ENCODE results near the gene PDHA2.

Gene PDHA2

DNA sequence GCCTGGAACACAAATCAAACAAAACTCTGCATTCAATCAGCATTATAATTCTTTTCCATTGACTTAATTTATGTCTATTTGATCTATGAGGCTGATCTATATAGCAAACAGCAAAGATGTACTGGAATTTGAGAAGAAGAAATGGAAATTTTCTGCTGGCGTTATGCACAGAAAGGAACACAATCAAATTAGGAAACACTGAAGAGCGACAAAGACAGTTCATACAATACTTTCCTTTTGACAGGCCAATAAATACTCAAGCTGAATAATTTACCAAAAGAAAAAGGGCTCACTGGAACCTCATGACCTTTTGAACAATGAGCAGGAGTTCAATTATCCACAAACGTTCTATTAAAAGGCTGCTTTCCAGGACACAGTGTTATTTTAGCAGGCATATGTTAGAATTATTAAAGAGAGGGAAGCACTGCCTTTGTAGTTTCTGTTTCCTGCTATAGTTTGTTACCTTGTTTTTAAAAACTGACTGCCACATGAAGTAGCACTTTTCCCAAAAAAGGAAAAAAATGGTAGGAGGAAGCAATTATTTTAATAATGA is 8.1 kb downstream of the PDHA2 start:
- TF ChIP-seq RARB (CRISPR knock-in tag; IDR thresholded peaks at IDR 0.05) (no peak), ZNF70 (CRISPR knock-in tag; IDR thresholded peaks at IDR 0.05) (no peak), ESRRG (CRISPR knock-in tag; IDR thresholded peaks at IDR 0.05) (no peak), ISL1 (CRISPR knock-in tag; IDR thresholded peaks at IDR 0.05) (peak; percentile 54; the same call in 1 of the 2 replicates), SNAI2 (CRISPR knock-in tag; IDR thresholded peaks at IDR 0.05) (no peak), TCF4 (CRISPR knock-in tag; IDR thresholded peaks at IDR 0.05; ENCODE audit: borderline replicate concordance) (no peak), ZFP3 (CRISPR knock-in tag; IDR thresholded peaks at IDR 0.05) (no peak), ZC3H10 (CRISPR knock-in tag; IDR thresholded peaks at IDR 0.05) (0 out of 2 replicates have a peak, but pooled peaks have one; percentile 54)
- ATAC-seq, result peak; percentile 41; the same call in 2 of the 3 replicates

DNA sequence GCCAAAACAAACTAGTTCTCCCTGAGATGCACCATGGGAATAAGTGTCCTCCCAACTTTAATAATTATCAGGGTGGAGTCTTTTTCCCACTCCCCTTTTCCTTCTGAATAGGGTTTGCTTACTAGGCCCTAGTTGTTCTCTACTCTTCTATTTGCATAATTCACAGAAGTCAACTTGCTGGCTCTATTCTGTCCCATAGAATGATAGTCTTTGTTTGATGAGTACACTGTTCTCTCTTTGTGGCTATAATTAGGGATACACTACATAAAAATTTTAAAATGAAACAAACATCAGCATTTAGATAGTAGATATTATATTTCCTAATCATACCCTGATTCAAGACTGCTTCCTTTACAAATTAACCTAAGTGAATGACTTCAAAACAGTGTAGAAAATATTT is 10.3 kb downstream of the PDHA2 start:
- no peak for ATAC-seq
- TF ChIP-seq TCF4 (CRISPR knock-in tag; IDR thresholded peaks at IDR 0.05; ENCODE audit: borderline replicate concordance), result no peak
- TF ChIP-seq BACH2 (CRISPR knock-in tag; IDR thresholded peaks at IDR 0.05; ENCODE audit: borderline replicate concordance), result no peak
- TF ChIP-seq RARB (CRISPR knock-in tag; IDR thresholded peaks at IDR 0.05), result no peak
- TF ChIP-seq, protein P1, sequence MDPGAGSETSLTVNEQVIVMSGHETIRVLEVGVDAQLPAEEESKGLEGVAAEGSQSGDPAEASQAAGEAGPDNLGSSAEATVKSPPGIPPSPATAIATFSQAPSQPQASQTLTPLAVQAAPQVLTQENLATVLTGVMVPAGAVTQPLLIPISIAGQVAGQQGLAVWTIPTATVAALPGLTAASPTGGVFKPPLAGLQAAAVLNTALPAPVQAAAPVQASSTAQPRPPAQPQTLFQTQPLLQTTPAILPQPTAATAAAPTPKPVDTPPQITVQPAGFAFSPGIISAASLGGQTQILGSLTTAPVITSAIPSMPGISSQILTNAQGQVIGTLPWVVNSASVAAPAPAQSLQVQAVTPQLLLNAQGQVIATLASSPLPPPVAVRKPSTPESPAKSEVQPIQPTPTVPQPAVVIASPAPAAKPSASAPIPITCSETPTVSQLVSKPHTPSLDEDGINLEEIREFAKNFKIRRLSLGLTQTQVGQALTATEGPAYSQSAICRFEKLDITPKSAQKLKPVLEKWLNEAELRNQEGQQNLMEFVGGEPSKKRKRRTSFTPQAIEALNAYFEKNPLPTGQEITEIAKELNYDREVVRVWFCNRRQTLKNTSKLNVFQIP (CRISPR knock-in tag; IDR thresholded peaks at IDR 0.05; ENCODE audit: borderline replicate concordance, low read depth), result no peak
- no peak for TF ChIP-seq ARNTL (CRISPR knock-in tag; IDR thresholded peaks at IDR 0.05; ENCODE audit: borderline replicate concordance, low read depth)
- no peak for TF ChIP-seq ZNF565 (CRISPR knock-in tag; conservative IDR thresholded peaks at IDR 0.05; ENCODE audit: low read depth)
- TF ChIP-seq CSDC2 (CRISPR knock-in tag; IDR thresholded peaks at IDR 0.05), result no peak
- TF ChIP-seq TOX (CRISPR knock-in tag; IDR thresholded peaks at IDR 0.05; ENCODE audit: borderline replicate concordance), result no peak
- no peak for TF ChIP-seq ZFP30 (CRISPR knock-in tag; IDR thresholded peaks at IDR 0.05)
- TF ChIP-seq, protein P2, sequence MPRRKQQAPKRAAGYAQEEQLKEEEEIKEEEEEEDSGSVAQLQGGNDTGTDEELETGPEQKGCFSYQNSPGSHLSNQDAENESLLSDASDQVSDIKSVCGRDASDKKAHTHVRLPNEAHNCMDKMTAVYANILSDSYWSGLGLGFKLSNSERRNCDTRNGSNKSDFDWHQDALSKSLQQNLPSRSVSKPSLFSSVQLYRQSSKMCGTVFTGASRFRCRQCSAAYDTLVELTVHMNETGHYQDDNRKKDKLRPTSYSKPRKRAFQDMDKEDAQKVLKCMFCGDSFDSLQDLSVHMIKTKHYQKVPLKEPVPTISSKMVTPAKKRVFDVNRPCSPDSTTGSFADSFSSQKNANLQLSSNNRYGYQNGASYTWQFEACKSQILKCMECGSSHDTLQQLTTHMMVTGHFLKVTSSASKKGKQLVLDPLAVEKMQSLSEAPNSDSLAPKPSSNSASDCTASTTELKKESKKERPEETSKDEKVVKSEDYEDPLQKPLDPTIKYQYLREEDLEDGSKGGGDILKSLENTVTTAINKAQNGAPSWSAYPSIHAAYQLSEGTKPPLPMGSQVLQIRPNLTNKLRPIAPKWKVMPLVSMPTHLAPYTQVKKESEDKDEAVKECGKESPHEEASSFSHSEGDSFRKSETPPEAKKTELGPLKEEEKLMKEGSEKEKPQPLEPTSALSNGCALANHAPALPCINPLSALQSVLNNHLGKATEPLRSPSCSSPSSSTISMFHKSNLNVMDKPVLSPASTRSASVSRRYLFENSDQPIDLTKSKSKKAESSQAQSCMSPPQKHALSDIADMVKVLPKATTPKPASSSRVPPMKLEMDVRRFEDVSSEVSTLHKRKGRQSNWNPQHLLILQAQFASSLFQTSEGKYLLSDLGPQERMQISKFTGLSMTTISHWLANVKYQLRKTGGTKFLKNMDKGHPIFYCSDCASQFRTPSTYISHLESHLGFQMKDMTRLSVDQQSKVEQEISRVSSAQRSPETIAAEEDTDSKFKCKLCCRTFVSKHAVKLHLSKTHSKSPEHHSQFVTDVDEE (CRISPR knock-in tag; IDR thresholded peaks at IDR 0.05), result no peak
- TF ChIP-seq ZFP3 (CRISPR knock-in tag; IDR thresholded peaks at IDR 0.05), result no peak
- TF ChIP-seq ISL1 (CRISPR knock-in tag; IDR thresholded peaks at IDR 0.05), result no peak
- TF ChIP-seq ZNF70 (CRISPR knock-in tag; IDR thresholded peaks at IDR 0.05), result no peak
- TF ChIP-seq, protein P3, sequence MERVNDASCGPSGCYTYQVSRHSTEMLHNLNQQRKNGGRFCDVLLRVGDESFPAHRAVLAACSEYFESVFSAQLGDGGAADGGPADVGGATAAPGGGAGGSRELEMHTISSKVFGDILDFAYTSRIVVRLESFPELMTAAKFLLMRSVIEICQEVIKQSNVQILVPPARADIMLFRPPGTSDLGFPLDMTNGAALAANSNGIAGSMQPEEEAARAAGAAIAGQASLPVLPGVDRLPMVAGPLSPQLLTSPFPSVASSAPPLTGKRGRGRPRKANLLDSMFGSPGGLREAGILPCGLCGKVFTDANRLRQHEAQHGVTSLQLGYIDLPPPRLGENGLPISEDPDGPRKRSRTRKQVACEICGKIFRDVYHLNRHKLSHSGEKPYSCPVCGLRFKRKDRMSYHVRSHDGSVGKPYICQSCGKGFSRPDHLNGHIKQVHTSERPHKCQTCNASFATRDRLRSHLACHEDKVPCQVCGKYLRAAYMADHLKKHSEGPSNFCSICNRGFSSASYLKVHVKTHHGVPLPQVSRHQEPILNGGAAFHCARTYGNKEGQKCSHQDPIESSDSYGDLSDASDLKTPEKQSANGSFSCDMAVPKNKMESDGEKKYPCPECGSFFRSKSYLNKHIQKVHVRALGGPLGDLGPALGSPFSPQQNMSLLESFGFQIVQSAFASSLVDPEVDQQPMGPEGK (CRISPR knock-in tag; IDR thresholded peaks at IDR 0.05; ENCODE audit: borderline replicate concordance), result no peak
- no peak for TF ChIP-seq ZC3H10 (CRISPR knock-in tag; IDR thresholded peaks at IDR 0.05)
- no peak for TF ChIP-seq OSR1 (CRISPR knock-in tag; IDR thresholded peaks at IDR 0.05)
- TF ChIP-seq ESRRG (CRISPR knock-in tag; IDR thresholded peaks at IDR 0.05), result no peak
- TF ChIP-seq, protein P4, sequence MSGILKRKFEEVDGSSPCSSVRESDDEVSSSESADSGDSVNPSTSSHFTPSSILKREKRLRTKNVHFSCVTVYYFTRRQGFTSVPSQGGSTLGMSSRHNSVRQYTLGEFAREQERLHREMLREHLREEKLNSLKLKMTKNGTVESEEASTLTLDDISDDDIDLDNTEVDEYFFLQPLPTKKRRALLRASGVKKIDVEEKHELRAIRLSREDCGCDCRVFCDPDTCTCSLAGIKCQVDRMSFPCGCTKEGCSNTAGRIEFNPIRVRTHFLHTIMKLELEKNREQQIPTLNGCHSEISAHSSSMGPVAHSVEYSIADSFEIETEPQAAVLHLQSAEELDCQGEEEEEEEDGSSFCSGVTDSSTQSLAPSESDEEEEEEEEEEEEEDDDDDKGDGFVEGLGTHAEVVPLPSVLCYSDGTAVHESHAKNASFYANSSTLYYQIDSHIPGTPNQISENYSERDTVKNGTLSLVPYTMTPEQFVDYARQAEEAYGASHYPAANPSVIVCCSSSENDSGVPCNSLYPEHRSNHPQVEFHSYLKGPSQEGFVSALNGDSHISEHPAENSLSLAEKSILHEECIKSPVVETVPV (CRISPR knock-in tag; IDR thresholded peaks at IDR 0.05), result no peak
- TF ChIP-seq PPARA (CRISPR knock-in tag; IDR thresholded peaks at IDR 0.05; ENCODE audit: borderline replicate concordance), result no peak

DNA sequence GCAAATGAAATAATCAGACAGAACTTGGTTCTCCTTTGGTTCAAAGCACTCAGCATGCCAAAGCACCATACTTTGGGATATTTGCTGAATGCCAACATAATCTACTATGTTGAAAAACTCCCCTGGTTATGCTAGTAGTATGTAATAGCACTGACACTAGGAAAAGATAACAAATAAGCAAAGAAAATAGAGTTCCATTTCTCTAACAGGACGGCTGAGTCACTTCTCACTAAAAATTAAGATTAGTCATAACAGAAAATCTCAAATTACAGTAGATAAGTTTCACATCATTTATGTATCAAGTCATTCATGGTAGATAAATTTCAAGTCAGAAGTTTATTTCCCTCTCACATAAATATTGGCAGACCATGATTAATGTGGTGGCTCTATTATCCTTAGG is 17.9 kb downstream of the PDHA2 start:
- ATAC-seq, result peak; percentile 49

More for the DNA sequence above, 17.9 kb downstream of the PDHA2 start:
- no peak for TF ChIP-seq ESRRG (CRISPR knock-in tag; IDR thresholded peaks at IDR 0.05)
- TF ChIP-seq, protein P2 (CRISPR knock-in tag; IDR thresholded peaks at IDR 0.05), result no peak
- TF ChIP-seq ZNF8 (CRISPR knock-in tag; IDR thresholded peaks at IDR 0.05), result no peak
- no peak for TF ChIP-seq ZFP3 (CRISPR knock-in tag; IDR thresholded peaks at IDR 0.05)
- TF ChIP-seq, protein P5, sequence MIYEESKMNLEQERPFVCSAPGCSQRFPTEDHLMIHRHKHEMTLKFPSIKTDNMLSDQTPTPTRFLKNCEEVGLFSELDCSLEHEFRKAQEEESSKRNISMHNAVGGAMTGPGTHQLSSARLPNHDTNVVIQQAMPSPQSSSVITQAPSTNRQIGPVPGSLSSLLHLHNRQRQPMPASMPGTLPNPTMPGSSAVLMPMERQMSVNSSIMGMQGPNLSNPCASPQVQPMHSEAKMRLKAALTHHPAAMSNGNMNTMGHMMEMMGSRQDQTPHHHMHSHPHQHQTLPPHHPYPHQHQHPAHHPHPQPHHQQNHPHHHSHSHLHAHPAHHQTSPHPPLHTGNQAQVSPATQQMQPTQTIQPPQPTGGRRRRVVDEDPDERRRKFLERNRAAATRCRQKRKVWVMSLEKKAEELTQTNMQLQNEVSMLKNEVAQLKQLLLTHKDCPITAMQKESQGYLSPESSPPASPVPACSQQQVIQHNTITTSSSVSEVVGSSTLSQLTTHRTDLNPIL (CRISPR knock-in tag; IDR thresholded peaks at IDR 0.05; ENCODE audit: low read depth), result no peak
- no peak for TF ChIP-seq ZFP30 (CRISPR knock-in tag; IDR thresholded peaks at IDR 0.05)
